NCI-H1417 (cell line): ENCODE data around the gene SLC9A4.

Experiments used
- DNase-seq, 3 experiments: peaks; one replicate each; lab custom pipeline; 2025; lab: John Stamatoyannopoulos, UW

SLC9A4 gene

DNA sequence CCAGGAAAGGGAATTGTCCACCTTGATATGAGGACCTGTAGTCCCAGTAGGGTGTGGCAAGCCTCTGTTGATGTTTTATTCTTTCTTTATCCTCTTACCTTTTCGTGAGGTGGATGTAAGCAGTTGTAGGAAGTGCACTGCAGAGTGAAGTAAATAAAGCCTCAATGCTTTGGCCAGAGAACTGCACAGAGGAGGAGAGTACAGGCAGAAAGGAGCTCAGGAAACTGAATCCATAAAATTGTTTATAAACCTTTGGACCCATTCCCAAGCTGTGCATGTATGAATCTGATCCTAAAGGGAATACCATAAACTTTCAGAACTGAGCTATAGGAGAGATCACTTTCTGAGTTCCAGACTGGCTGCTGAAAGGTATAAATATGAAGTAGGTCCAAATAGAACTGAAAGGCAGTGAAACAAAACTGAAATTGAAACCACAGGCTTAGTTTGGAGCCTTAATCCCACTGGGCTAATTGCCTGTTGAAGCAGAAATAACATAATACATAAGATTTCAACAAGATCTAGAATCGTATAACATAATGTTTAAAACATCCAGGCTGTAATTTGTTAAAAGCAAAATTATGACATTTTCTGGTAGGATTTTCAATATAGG is 17.9 kb upstream of the SLC9A4 start:
- DNase-seq: no peak

DNA sequence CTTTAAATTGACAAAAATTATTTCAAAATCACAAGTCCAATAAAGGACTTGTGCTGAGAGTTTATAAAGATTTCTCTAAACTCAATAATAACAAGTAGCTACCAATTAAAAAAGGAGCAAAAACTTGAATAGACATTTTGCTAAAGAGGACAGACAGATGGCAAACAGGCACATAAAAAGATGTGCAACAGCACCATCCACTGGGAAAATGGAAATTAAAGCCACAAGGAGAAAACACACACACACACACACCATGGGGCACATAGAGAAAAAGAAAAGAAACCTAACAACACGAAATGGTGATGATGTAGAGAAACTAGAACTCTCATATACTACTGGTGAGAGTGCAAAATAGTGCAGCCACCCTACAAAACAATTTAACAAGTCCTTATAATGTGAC is 12.6 kb upstream of the SLC9A4 start:
- DNase-seq: no peak

DNA sequence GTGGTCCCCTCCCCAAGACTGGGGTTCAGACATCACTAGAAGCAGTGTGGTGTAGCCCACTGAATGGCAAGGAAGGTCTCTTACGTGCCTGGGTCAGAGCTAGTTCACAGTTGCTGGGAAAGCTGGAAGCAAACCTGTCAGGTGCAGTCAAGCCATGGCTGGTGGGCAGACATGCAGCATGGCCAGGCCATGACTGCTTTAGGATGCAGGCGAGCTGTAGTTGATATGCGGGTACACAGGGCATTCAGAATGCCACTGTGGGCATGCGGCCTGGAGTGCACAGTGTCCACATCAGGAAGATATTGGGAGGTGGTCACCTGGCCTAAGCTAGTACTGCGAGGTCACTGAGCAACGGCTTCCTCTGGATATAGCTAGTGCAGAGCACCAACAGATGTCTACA is 11.8 kb upstream of the SLC9A4 start:
- DNase-seq: no peak

DNA sequence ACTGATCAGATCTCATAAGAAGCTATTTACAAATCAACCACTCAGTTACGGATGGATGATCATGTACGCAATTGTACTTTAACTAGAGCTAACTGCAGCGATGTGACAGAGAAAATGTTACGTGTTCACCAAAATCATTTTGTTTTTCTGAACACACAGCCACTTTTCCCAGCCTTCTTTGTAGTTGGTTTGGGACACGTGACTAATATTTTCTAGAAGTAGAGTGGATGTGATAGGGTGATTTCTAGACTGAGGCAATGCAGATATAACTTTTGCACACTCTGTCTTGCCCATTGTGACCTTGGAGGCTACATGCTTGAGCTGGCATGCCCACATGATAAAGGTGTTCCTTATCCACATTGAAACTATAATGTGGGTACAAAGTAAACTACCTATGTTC is 9.9 kb upstream of the SLC9A4 start:
- DNase-seq: no peak

DNA sequence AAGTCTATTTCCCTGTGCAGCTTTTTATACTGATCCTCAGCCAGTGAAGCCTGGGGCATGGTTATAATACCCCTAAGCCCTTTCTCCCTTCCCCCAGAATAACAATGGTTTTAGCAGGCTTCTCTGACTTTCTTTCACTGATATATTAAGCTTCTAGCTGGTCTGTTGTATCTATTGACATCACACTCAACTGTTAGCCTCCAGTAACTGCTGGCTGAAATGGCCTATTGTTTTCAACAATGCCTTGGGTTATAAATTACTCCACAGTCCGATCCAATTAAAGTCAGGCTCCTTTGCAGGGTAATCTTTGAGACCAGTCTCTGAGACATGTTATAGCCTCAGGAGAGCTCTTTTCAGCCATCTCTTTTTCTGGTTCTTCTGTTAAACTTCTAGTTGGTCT is 2.9 kb upstream of the SLC9A4 start:
- no peak for DNase-seq

DNA sequence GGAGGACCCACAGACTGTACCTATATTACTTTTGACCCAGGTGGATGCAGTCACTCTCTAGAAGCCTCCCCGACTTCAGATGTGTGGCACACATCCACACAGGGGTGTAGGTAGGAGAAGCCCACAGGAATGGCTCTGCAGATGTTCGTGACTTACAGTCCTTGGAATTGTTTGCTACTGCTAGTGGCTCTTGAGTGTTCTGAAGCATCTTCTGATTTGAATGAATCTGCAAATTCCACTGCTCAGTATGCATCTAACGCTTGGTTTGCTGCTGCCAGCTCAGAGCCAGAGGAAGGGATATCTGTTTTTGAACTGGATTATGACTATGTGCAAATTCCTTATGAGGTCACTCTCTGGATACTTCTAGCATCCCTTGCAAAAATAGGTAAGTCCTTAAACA is 605 bp downstream of the SLC9A4 start:
- no peak for DNase-seq

DNA sequence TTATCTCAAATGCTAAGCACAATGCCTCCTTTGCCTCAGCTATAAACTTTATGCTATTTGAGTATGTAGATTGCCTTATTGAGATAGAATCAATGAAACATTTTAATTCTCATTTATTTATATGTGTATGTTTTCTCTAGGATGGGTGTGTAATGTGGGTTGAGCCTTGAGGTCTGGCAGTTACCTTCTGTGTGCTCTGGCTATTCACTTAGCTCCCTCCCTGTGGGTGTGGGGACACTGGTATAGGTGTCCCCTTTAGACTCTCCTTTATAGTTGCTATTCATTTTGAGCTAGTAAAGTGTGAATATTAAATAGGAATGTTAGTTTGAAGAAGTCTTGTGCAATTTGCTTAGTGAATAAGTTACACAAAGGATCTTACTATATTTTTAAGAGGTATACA is 1.8 kb downstream of the SLC9A4 start:
- DNase-seq: no peak

DNA sequence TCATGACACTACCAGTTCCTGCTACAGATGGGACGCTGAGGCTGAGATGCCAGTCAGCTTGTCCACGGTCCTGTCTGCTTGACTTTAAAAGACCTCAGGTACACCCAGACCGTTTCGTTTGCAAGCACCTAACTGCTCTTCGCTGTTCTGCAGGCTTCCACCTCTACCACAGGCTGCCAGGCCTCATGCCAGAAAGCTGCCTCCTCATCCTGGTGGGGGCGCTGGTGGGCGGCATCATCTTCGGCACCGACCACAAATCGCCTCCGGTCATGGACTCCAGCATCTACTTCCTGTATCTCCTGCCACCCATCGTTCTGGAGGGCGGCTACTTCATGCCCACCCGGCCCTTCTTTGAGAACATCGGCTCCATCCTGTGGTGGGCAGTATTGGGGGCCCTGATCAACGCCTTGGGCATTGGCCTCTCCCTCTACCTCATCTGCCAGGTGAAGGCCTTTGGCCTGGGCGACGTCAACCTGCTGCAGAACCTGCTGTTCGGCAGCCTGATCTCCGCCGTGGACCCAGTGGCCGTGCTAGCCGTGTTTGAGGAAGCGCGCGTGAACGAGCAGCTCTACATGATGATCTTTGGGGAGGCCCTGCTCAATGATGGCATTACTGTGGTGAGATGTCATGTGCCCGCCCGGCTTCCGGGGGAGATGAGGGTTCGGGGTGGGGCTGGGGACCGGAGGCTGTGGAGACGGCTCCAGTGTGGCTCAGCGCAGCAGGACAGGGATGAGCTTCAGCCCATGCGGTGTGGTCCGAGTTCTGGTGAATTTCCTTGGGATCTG is 5.9 kb downstream of the SLC9A4 start:
- DNase-seq: no peak

DNA sequence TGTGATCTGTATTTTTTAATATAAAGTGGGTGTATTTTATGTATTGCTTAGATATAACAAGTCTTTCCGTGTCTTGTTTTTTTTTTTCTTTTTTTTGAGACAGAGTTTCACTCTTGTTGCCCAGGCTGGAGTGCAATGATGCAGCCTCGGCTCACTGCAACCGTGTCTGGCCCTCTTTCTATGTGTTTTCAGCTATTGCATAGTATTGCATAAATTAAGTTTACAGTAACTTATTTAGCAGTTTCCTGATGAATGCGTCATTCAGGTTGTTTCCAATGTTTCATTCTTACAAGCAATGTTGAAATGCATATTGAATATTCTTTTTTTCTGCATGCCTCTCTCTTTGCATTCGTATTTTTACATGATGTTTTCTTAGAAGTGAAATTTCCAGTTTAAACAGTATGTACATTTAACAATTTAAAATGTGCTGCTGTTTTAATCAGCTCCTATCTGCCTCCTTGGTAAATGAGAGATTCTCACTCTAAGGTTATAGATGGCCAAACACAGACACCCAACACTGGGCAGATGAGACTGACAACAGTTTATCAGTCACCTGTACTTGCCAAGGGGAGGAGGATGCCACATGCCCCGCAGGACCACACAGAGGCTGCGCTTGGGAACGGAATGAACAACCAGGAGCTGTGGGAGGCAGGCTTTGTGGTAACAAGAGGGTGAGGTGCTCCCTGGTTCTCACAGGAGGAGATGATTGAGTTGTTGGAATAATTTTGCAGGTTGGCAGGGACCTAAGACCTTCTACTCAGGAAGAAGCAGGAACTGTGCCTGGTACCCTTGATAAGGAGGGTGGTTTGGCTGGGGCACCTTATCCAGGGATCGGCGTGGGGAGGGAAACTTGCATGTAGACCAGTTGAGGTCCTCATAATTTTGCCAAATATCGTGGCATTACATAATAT is 7.5 kb downstream of the SLC9A4 start:
- no peak for DNase-seq

DNA sequence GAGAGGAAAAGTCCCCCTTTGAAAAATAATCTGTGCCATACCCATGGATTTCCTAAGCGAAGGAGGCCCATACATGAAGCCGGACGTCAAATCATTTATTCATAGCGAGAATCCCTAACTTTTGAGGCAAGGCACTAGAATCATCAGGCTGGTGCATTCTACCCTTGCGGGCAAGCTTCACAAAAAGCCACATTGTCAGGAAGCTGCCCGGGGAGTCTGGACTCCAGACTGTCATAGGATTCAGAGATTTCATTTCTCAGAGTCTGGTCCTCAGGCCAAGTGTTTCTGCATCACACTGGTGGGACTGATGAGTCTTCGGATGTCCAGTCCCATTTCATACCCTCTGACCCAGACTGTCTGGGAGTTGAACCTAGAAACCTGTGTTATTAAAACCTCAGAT is 8.9 kb downstream of the SLC9A4 start:
- DNase-seq: no peak

DNA sequence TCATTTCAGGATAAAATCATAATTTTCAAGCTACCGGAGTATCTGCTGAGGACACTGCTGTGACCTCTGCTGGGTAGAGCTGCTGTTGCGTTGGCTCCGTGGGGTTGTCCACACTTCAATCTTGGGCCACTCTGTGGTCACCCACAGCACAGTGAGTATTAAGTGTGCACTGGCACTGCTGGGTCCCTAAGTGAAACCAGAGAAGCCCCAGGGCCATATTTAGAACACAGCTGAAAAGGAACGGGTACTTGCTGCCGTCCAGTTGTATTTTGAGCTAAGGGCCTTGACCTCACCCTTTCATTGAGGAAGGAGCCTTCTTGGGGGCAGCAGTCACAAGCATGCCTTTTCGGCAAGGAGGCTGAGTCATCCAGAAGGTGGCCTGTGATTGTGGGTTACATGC is 10.1 kb downstream of the SLC9A4 start:
- no peak for DNase-seq

DNA sequence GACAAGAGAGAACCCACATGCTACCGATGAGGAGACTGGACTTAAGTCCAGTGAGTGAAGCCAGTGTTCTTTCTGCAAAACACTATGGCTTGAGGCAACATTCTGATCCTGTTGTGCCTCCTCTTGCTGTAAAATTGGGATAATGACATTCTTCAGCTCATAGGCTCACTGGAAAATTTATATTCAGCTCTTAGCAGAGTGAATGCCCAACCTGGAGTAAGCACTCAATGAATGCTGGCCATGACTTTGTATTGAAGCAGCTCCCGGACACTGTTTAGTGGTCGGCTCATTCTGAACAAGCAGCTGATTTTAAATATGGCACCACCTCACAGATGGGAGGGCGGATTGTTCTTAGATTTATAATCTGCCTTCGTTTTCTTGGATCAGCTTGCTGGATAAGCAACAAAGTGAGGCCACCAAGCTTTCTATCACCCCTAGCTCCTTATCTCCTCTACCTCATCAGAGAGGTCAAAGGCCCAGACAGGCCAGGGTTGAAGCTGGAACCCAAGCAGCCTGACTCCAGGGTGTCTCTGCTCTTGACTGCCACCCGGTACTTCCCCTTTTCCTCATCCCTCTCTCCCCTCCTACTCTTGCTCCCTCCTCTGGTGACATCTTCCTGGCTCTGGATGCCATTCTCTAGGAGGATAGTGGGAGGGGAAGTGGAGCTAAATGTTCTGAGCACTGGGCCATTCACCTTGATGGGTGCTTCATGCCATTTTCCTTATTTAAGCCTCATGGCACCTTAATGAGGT is 11.5 kb downstream of the SLC9A4 start:
- DNase-seq: no peak

DNA sequence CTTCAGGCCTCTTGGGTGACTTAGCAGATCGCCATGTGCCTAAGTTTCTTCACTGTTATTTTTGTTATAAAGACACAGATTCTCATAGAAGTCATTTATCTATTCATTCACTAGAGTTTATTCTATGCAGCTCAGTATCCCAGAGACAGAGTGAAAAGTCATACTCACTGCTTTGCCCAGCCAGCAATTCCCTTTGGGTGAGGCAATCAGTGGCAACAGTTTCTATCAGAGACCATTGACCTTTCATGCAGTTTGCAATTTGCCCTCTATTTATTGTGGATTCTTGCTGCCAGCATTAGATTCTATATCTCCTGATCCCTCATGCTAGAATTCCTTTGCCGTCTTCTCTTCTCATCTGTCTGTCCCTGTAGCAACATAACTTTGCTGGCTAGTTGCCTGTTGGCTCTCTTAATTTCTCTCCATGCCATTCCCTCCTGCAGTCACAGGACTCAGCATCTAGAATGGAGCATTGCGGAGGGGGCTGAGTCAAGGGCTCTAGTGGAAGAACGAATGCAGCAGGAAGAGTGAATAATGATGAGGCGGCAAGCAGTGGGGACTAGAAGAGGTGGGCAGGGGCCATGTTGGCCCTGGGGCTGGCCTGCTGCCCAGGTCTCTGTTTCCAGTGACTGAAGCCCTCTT is 12.2 kb downstream of the SLC9A4 start:
- DNase-seq: no peak

DNA sequence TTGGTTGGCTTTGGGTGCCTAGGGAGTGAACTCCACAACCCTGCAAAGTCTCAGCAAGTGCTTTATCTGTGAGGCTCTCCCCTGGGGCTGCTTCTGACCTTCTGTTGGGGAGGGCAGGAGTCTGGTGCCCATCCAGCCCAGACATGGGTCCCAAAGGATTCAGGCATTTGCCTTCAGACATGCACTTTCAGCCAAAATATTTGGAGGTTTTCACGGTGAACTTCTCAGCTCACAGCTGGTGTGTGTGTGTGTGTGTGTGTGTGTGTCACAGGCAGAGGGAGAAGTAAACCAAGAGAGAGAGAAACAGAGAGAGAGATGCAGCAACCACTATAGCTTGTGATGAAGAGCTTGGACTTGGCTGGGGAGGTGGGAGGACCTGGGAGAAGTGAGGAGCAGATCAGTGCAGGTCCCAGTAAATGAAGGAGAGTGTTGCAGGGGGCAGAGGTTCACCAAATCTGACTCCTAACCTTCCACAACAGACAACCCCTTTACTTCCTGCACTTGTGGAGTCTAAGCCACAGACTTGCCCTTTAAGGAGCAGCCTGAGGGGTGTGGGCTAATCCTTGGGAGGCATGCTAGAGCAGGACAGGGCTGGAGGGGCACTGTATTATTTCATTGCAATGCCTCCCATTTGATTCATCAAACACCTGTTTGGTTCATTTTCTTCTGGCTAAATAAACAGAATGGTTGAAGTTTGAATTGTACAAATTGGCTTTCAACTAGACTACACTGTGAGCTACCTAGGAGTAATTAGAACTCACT is 14.1 kb downstream of the SLC9A4 start:
- no peak for DNase-seq

DNA sequence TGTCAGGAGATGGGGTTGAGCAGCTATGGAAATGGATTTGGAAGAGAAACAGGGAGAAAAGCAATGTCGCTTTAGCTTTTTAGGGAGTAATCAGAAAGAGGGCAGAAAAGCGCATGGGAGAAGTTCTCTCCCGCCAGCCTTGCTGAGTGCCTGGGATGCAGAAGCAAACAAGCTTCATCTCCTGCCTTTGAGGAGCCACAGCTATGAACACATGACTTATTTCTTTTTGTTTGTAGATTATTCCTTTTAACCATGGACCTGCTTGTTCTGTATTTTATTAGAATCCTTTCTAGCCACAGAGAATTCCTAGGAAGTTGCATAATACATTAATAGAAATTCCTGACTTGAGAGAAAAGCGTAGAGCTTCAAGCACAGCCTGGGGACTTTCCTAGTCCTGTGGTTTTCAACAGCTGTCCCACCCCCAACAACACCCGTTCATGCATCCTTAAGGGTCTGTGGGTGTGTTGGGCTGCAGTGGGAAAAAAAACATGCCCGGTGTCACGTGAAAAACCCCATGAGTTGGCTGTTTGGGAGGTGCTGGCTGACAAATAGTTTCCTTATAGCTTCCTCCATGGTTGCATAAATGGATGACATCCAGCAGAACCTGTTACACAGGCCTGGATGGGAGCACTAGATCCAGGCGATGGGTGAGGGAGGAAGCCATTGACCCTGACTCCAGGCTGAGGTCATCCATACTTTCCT is 14.9 kb downstream of the SLC9A4 start:
- DNase-seq: no peak

DNA sequence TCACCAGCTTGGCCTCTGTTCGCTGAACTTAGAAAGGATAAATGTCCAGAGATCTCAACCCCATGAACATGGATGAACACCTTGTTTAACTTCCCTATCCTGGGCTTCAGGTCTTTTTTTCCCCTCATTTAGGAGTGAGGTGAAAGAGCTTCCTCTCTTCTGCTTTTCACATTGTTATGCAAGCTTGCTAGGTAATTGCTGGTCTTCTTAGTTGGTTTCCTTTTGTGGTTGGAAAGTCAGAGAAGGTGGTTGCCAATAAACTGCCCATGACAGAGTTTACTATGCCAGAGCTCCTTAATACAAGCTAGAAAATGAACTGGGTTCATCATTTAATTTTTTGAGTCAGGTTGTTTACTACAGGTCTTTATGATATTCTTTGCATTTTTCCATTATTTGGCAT is 16.6 kb downstream of the SLC9A4 start:
- no peak for DNase-seq

DNA sequence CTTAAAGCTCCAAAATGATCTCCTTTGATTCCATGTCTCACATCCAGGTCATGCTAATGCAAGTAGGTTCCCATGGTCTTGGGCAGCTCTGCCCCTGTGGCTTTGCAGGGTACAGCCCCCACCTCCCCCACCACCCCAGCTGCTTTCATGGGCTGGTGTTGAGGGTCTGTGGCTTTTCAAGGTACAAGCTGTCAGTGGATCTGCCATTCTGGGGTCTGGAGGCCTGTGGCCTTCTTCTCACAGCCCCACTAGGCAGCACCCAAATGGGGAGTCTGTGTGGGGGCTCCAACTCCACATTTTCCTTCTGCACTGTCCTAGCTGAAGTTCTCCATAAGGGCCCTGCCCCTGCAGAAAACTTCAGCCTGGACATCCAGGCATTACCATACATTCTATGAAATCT is 19.0 kb downstream of the SLC9A4 start:
- no peak for DNase-seq

DNA sequence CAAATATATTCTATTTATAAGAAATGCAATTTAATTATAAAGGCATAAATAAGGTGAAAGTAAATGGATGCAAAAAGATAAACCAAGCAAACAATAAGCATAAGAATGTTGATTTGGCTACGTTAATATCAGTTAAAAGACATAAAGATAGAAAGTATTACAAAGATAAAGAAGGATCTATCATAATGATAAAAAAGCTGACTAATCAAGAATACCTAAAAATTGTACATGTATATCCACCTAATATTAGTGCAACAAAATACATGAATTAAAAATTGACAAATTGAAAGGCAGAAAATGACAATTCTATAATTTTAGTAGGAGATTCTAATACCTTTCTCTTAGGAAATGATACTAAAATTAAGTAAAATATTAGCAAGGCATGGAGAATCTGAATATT is 21.5 kb downstream of the SLC9A4 start:
- no peak for DNase-seq

DNA sequence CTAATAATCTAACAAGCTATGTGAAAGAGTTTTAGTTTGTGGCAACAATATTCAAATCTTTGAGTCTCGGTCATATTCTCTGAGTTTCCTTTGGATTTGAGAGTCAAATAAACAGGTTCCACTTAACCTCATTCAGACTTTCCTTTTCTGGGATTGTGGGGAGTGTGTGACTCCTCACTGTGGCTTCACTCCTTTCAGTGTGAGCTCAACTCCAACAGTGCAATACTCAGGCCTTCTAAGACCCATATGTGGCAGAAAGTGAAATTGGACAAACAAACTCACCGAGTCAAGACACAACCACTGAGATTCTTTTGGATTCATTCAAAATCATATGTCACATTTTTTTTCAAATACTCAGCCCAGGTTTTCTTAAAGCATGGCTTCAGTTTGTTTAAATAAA is 25.4 kb downstream of the SLC9A4 start:
- no peak for DNase-seq

DNA sequence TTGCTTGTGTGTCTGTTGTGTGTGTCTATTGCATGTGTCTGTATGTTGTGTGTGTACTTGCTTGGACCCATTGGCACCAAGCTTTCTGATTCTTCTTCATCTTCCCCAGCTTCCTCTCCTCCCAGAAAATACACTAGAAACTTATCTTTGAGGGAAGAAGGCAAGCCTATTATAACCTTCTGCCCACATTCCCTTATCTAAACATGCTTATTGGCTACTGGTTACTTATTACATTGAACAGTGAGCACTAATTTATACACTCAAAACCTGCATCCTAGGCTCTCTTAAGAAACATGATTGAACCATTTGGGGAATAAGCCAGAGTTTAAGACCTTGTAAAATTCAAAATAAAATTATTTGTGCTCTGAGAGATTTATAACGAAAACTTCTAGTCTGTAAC is 26.5 kb downstream of the SLC9A4 start:
- DNase-seq: no peak
